Activated T-helper 1 cell treated with anti-CD3 and anti-CD28 coated beads, Interleukin-12 subunit alpha, Interleukin-12 subunit beta, Interleukin-2, Interleukin-4 antibody, amounts not matched to agents 30 ng/mL and 10 ng/mL and 1 ng/mL, durations not matched to agents 14 hours and 24 hours and 36 hours (primary cell): Measurements from ENCODE around the gene ARL16. TPM values are rescaled to one million over a fixed set of nuclear protein-coding genes. Genes with fewer than 3 reads are reported as not detected.

Experiments
- DNase-seq: peaks from one replicate; pipeline ENCODE4 v3.0.0; 2021; ENCODE audit warnings: low spot score
- H3K27ac Mint-ChIP-seq: one replicate; pipeline ENCODE4 v1.8.0; 2021; ENCODE audit warnings: mild to moderate bottlenecking, mixed read lengths
- H3K27me3 Mint-ChIP-seq: one replicate; pipeline ENCODE4 v1.8.0; 2022; ENCODE audit warnings: mild to moderate bottlenecking, moderate library complexity, mixed read lengths; ENCODE audit not compliant: insufficient read depth
- H3K36me3 Mint-ChIP-seq: one replicate; pipeline ENCODE4 v1.8.0; 2021; ENCODE audit warnings: low read depth, mixed read lengths
- H3K4me1 Mint-ChIP-seq: one replicate; pipeline ENCODE4 v1.8.0; 2021; ENCODE audit warnings: low read depth, mixed read lengths
- H3K4me3 Mint-ChIP-seq: one replicate; pipeline ENCODE4 v1.8.0; 2021; ENCODE audit warnings: mild to moderate bottlenecking, moderate library complexity, mixed read lengths
- H3K9me3 Mint-ChIP-seq: one replicate; pipeline ENCODE4 v1.8.0; 2021; ENCODE audit warnings: mixed read lengths
- intact Hi-C: fragments of 100-400 bp; cut with micrococcal nuclease; formaldehyde crosslinking; loops from one replicate; pipeline ENCODE4 v1.15.1; 2024
- total RNA-seq: library from RNA; stranded (reverse); gene quantifications from 2 replicates; pipeline ENCODE4 v1.2.3, GENCODE V29; 2022

Gene ARL16
- total RNA-seq, 1 donor from 2014 or later: 37.6 TPM

- peaks cover 23% of the 10 kb centered on the region for H3K36me3 Mint-ChIP-seq
- H3K4me1 Mint-ChIP-seq: no peaks in the 10 kb centered on the region
These were observed 12.2 kb upstream of the ARL16 start for GRCh38 chr17:81695801-81696200.

GRCh38 chr17:81695211-81695610, 11.6 kb upstream of the ARL16 start:
- DNase-seq: no peak
- H3K27ac Mint-ChIP-seq: no peak overlapping the region
- intact Hi-C loops: no loop called here
- H3K4me3 Mint-ChIP-seq: no peak overlapping the region
- H3K9me3 Mint-ChIP-seq: no peaks in the 10 kb centered on the region
- no peaks in the 10 kb centered on the region for H3K27me3 Mint-ChIP-seq
- H3K4me1 Mint-ChIP-seq: no peaks in the 10 kb centered on the region
- peaks cover 23% of the 10 kb centered on the region for H3K36me3 Mint-ChIP-seq

More at GRCh38 chr17:81695801-81696200, 12.2 kb upstream of the ARL16 start:
- intact Hi-C loops: no loop called here
- H3K27me3 Mint-ChIP-seq: no peaks in the 10 kb centered on the region
- no peak overlapping the region for H3K27ac Mint-ChIP-seq
- H3K4me3 Mint-ChIP-seq: no peak overlapping the region
- DNase-seq: no peak
- no peaks in the 10 kb centered on the region for H3K9me3 Mint-ChIP-seq

- no peaks in the 10 kb centered on the region for H3K27me3 Mint-ChIP-seq
These were observed 11.2 kb upstream of the ARL16 start for GRCh38 chr17:81694810-81695209.

GRCh38 chr17:81693509-81694210, 10.1 kb upstream of the ARL16 start:
- intact Hi-C loops: no loop called here
- Mint-ChIP-seq H3K27me3 (no peaks in the 10 kb centered on the region), H3K36me3 (peaks cover 32% of the 10 kb centered on the region), H3K9me3 (no peaks in the 10 kb centered on the region), H3K27ac (no peak overlapping the region), H3K4me1 (no peaks in the 10 kb centered on the region), H3K4me3 (no peak overlapping the region)
- DNase-seq: no peak

More at GRCh38 chr17:81694810-81695209, 11.2 kb upstream of the ARL16 start:
- no peaks in the 10 kb centered on the region for H3K9me3 Mint-ChIP-seq
- no peaks in the 10 kb centered on the region for H3K4me1 Mint-ChIP-seq
- peaks cover 27% of the 10 kb centered on the region for H3K36me3 Mint-ChIP-seq
- DNase-seq: no peak
- intact Hi-C loops: no loop called here
- H3K27ac Mint-ChIP-seq: no peak overlapping the region
- no peak overlapping the region for H3K4me3 Mint-ChIP-seq

- intact Hi-C loops: no loop called here
- H3K4me3 Mint-ChIP-seq: no peak overlapping the region
These were observed 8.0 kb upstream of the ARL16 start for GRCh38 chr17:81691608-81692007.

GRCh38 chr17:81691196-81691595, 7.6 kb upstream of the ARL16 start:
- peaks cover 32% of the 10 kb centered on the region for H3K36me3 Mint-ChIP-seq
- no peaks in the 10 kb centered on the region for H3K27me3 Mint-ChIP-seq
- no peak for DNase-seq
- no peaks in the 10 kb centered on the region for H3K9me3 Mint-ChIP-seq
- H3K4me3 Mint-ChIP-seq: no peak overlapping the region
- no peak overlapping the region for H3K27ac Mint-ChIP-seq
- H3K4me1 Mint-ChIP-seq: no peaks in the 10 kb centered on the region
- intact Hi-C loops: no loop called here

More at GRCh38 chr17:81691608-81692007, 8.0 kb upstream of the ARL16 start:
- Mint-ChIP-seq H3K9me3 (no peaks in the 10 kb centered on the region), H3K27me3 (no peaks in the 10 kb centered on the region), H3K36me3 (peaks cover 30% of the 10 kb centered on the region), H3K27ac (no peak overlapping the region), H3K4me1 (no peaks in the 10 kb centered on the region)
- DNase-seq: no peak

GRCh38 chr17:81690549-81690948, 7.0 kb upstream of the ARL16 start:
- no peak for DNase-seq
- Mint-ChIP-seq H3K36me3 (peaks cover 34% of the 10 kb centered on the region), H3K4me1 (no peaks in the 10 kb centered on the region), H3K9me3 (no peaks in the 10 kb centered on the region), H3K27me3 (no peaks in the 10 kb centered on the region), H3K4me3 (no peak overlapping the region), H3K27ac (no peak overlapping the region)
- intact Hi-C loops: no loop called here

- H3K27me3 Mint-ChIP-seq: no peaks in the 10 kb centered on the region
- H3K9me3 Mint-ChIP-seq: no peaks in the 10 kb centered on the region
- intact Hi-C loops: no loop called here
- peaks cover 38% of the 10 kb centered on the region for H3K36me3 Mint-ChIP-seq
- DNase-seq: no peak
- H3K4me3 Mint-ChIP-seq: no peak overlapping the region
- H3K4me1 Mint-ChIP-seq: peaks cover 4% of the 10 kb centered on the region
- no peak overlapping the region for H3K27ac Mint-ChIP-seq
These were observed 6.5 kb upstream of the ARL16 start for GRCh38 chr17:81690066-81690465.

- Mint-ChIP-seq H3K4me3 (no peak overlapping the region), H3K9me3 (no peaks in the 10 kb centered on the region), H3K27ac (no peak overlapping the region), H3K36me3 (peaks cover 38% of the 10 kb centered on the region), H3K27me3 (no peaks in the 10 kb centered on the region), H3K4me1 (peaks cover 14% of the 10 kb centered on the region)
- intact Hi-C loops: no loop called here
- DNase-seq: no peak
These were observed 5.0 kb upstream of the ARL16 start for GRCh38 chr17:81688616-81689015.

GRCh38 chr17:81687770-81688541, 4.4 kb upstream of the ARL16 start:
- H3K9me3 Mint-ChIP-seq: no peaks in the 10 kb centered on the region
- H3K27ac Mint-ChIP-seq: no peak overlapping the region
- intact Hi-C loops: no loop called here
- no peak overlapping the region for H3K4me3 Mint-ChIP-seq
- H3K27me3 Mint-ChIP-seq: no peaks in the 10 kb centered on the region
- no peak for DNase-seq
- H3K4me1 Mint-ChIP-seq: peaks cover 17% of the 10 kb centered on the region
- peaks cover 40% of the 10 kb centered on the region for H3K36me3 Mint-ChIP-seq

- Mint-ChIP-seq H3K27me3 (no peaks in the 10 kb centered on the region), H3K4me3 (no peak overlapping the region), H3K4me1 (peaks cover 22% of the 10 kb centered on the region), H3K36me3 (peaks cover 35% of the 10 kb centered on the region), H3K9me3 (no peaks in the 10 kb centered on the region), H3K27ac (no peak overlapping the region)
- DNase-seq: no peak
- intact Hi-C loops: no loop called here
These were observed 3.0 kb upstream of the ARL16 start for GRCh38 chr17:81686614-81687013.

GRCh38 chr17:81685108-81685507, 1.5 kb upstream of the ARL16 start:
- peaks cover 22% of the 10 kb centered on the region for H3K4me1 Mint-ChIP-seq
- DNase-seq: no peak
- no peaks in the 10 kb centered on the region for H3K9me3 Mint-ChIP-seq
- H3K36me3 Mint-ChIP-seq: peaks cover 38% of the 10 kb centered on the region
- H3K27ac Mint-ChIP-seq: peak overlapping the region; percentile 73
- intact Hi-C loops: no loop called here
- no peaks in the 10 kb centered on the region for H3K27me3 Mint-ChIP-seq
- H3K4me3 Mint-ChIP-seq: peak overlapping the region; percentile 91

GRCh38 chr17:81684442-81684911, 880 bp upstream of the ARL16 start:
- H3K4me1 Mint-ChIP-seq: peaks cover 22% of the 10 kb centered on the region
- H3K4me3 Mint-ChIP-seq: peak overlapping the region; percentile 91
- H3K27ac Mint-ChIP-seq: peak overlapping the region; percentile 73
- intact Hi-C loops: no loop called here
- DNase-seq: no peak
- H3K9me3 Mint-ChIP-seq: no peaks in the 10 kb centered on the region
- H3K27me3 Mint-ChIP-seq: no peaks in the 10 kb centered on the region
- H3K36me3 Mint-ChIP-seq: peaks cover 35% of the 10 kb centered on the region
